HL-60 (cell line): ENCODE results near the gene TRERF1.

Experiments used
- DNase-seq, 2 experiments: peaks; one replicate each; pipeline ENCODE4 v3.0.0-alpha.2; 2010 to 2020; ENCODE audit warnings: low read depth in 1 of 2, low spot score in 1 of 2
- H3K27ac ChIP-seq: fragments of 250-450 bp; sonication (Bioruptor Pico); replicated peaks from 2 replicates; pipeline ENCODE4 v1.5.1; 2020; ENCODE audit warnings: mild to moderate bottlenecking, moderate library complexity
- H3K27me3 ChIP-seq: fragments of 250-450 bp; sonication (Bioruptor Pico); 2 replicates; pipeline ENCODE4 v1.5.1; 2021; ENCODE audit warnings: mild to moderate bottlenecking, moderate library complexity; ENCODE audit not compliant: insufficient read depth, poor library complexity, severe bottlenecking
- H3K4me3 ChIP-seq: replicated peaks from 2 replicates; pipeline ENCODE4 v1.5.1; 2011; ENCODE audit warnings: mild to moderate bottlenecking, control low read depth, low read length; ENCODE audit not compliant: insufficient read depth
- CTCF ChIP-seq: IDR thresholded peaks from one replicate; pipeline ENCODE4 v1.5.1; 2011; ENCODE audit warnings: low read length, control low read depth, inconsistent platforms; ENCODE audit not compliant: insufficient read depth
- GABPA ChIP-seq: IDR thresholded peaks from 2 replicates; pipeline ENCODE4 v1.6.1; 2012; ENCODE audit warnings: low read depth
- POLR2AphosphoS5 ChIP-seq: IDR thresholded peaks from 2 replicates; pipeline ENCODE4 v1.6.1; 2012; ENCODE audit warnings: low read depth
- REST ChIP-seq: IDR thresholded peaks from 2 replicates; pipeline ENCODE4 v1.6.1; 2012; ENCODE audit warnings: low read depth; ENCODE audit not compliant: insufficient replicate concordance
- SPI1 ChIP-seq: IDR thresholded peaks from 2 replicates; pipeline ENCODE4 v1.6.1; 2012; ENCODE audit warnings: low read depth, mild to moderate bottlenecking, borderline replicate concordance

Gene TRERF1

GRCh38 chr6:42452171-42453030 lies 675 bp upstream of the TRERF1 start:
- peak overlapping the region; percentile 98 for H3K27ac ChIP-seq
- H3K27me3 ChIP-seq, result no peaks in the 10 kb centered on the region
- TF ChIP-seq REST, result peak; percentile 65
- TF ChIP-seq SPI1, result no peak
- DNase-seq, result peak; percentile 82 to 88
- peak overlapping the region; percentile 70 for H3K4me3 ChIP-seq

GRCh38 chr6:42450477-42451332 lies 1.0 kb downstream of the TRERF1 start:
- peak overlapping the region; percentile 70 for H3K4me3 ChIP-seq
- DNase-seq, result peak; percentile 61 to 65

DNA sequence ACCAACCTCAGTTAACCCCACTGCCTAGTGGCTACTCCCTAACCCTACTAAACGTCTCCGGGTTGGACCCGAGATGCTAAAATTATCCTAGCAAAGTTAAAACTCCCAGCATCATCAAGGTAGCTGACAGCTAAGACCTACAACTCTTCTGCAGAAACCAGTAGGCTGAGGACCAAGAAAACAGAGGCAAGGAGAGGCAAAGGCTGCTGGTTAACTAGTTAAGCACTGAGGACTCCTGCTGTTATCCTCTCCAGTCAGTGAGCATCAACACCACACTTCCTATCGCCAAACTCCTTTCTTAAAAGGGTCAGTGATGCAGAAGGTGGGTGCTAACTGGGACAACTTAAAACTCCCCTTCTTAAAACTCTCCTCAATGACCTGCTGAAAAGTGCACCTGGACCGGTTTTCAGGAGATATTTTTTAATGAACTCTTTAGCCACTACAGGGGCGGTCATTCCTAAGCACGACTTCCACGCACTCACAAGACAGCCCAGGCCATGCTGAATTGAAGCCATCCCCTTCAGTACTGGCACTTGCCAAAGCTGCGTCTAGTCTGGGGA lies 1.7 kb downstream of the TRERF1 start:
- DNase-seq, result peak in 1 of 2 experiments; percentile 32
- H3K27ac ChIP-seq, result peak overlapping the region; percentile 87
- peak overlapping the region; percentile 70 for H3K4me3 ChIP-seq
- TF ChIP-seq SPI1 (no peak), REST (no peak), POLR2AphosphoS5 (no peak), CTCF (no peak), GABPA (no peak)
- no peaks in the 10 kb centered on the region for H3K27me3 ChIP-seq

More at GRCh38 chr6:42450477-42451332, 1.0 kb downstream of the TRERF1 start:
- Histone ChIP-seq H3K27me3 (no peaks in the 10 kb centered on the region), H3K27ac (peak overlapping the region; percentile 87)
- TF ChIP-seq SPI1 (peak; percentile 21; the same call in 1 of the 2 replicates), GABPA (no peak), REST (no peak)
